Testis (tissue), 2 donors: ENCODE data around the gene TUBA1C.
"Not testable (repeated sequence)": the region's sequence is repeated elsewhere in the genome, so short reads cannot be mapped to it uniquely, and the experiment has no call there.

Source experiments
- CTCF ChIP-seq, 3 experiments: fragments of 450-650 bp in 2 of 3; fragments of 200-600 bp in 1 of 3; sonication (generic) in 1 of 3; IDR thresholded peaks; one replicate each; pipeline ENCODE4 v1.5.1; 2016 to 2019; ENCODE audit warnings: antibody characterized with exemption in 3 of 3, mild to moderate bottlenecking in 2 of 3, moderate library complexity in 1 of 3
- POLR2A ChIP-seq: fragments of 450-650 bp; IDR thresholded peaks from one replicate; pipeline ENCODE4 v1.6.1; 2017; ENCODE audit warnings: antibody characterized with exemption, mild to moderate bottlenecking, moderate library complexity

GRCh38 chr12:49282740-49283375, 18.0 kb downstream of the TUBA1C start:
- TF ChIP-seq CTCF (IDR thresholded peaks at IDR 0.05); POLR2A: not testable (repeated sequence)
